ENCODE data around the gene HEY2.

GRCh38 chr6:125798734-125799508, 49.5 kb downstream of the HEY2 start:
- TF ChIP-seq, protein P1, sequence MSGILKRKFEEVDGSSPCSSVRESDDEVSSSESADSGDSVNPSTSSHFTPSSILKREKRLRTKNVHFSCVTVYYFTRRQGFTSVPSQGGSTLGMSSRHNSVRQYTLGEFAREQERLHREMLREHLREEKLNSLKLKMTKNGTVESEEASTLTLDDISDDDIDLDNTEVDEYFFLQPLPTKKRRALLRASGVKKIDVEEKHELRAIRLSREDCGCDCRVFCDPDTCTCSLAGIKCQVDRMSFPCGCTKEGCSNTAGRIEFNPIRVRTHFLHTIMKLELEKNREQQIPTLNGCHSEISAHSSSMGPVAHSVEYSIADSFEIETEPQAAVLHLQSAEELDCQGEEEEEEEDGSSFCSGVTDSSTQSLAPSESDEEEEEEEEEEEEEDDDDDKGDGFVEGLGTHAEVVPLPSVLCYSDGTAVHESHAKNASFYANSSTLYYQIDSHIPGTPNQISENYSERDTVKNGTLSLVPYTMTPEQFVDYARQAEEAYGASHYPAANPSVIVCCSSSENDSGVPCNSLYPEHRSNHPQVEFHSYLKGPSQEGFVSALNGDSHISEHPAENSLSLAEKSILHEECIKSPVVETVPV (CRISPR knock-in tag; IDR thresholded peaks at IDR 0.05), result no peak
- no peak for TF ChIP-seq ZFP30 (CRISPR knock-in tag; IDR thresholded peaks at IDR 0.05)
- TF ChIP-seq POU6F1 (CRISPR knock-in tag; IDR thresholded peaks at IDR 0.05; ENCODE audit: borderline replicate concordance, low read depth), result no peak
- TF ChIP-seq RARB (CRISPR knock-in tag; IDR thresholded peaks at IDR 0.05), result no peak
- no peak for TF ChIP-seq GLIS3 (CRISPR knock-in tag; IDR thresholded peaks at IDR 0.05)
- TF ChIP-seq ZNF8 (CRISPR knock-in tag; IDR thresholded peaks at IDR 0.05), result no peak
- TF ChIP-seq, protein P2, sequence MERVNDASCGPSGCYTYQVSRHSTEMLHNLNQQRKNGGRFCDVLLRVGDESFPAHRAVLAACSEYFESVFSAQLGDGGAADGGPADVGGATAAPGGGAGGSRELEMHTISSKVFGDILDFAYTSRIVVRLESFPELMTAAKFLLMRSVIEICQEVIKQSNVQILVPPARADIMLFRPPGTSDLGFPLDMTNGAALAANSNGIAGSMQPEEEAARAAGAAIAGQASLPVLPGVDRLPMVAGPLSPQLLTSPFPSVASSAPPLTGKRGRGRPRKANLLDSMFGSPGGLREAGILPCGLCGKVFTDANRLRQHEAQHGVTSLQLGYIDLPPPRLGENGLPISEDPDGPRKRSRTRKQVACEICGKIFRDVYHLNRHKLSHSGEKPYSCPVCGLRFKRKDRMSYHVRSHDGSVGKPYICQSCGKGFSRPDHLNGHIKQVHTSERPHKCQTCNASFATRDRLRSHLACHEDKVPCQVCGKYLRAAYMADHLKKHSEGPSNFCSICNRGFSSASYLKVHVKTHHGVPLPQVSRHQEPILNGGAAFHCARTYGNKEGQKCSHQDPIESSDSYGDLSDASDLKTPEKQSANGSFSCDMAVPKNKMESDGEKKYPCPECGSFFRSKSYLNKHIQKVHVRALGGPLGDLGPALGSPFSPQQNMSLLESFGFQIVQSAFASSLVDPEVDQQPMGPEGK (CRISPR knock-in tag; IDR thresholded peaks at IDR 0.05; ENCODE audit: borderline replicate concordance), result no peak
- TF ChIP-seq ARNTL (CRISPR knock-in tag; IDR thresholded peaks at IDR 0.05; ENCODE audit: borderline replicate concordance, low read depth), result no peak
- TF ChIP-seq TOX (CRISPR knock-in tag; IDR thresholded peaks at IDR 0.05; ENCODE audit: borderline replicate concordance), result no peak
- no peak for TF ChIP-seq ZNF565 (CRISPR knock-in tag; conservative IDR thresholded peaks at IDR 0.05; ENCODE audit: low read depth)
- no peak for TF ChIP-seq OSR1 (CRISPR knock-in tag; IDR thresholded peaks at IDR 0.05)
- no peak for TF ChIP-seq ISL1 (CRISPR knock-in tag; IDR thresholded peaks at IDR 0.05)
